B cell (primary cell): ENCODE data around the gene HOTAIR.

ENCODE experiments used
- EZH2 ChIP-seq: IDR thresholded peaks from 2 replicates; pipeline ENCODE4 v1.6.1; 2012; ENCODE audit warnings: borderline replicate concordance, low read depth, mild to moderate bottlenecking, moderate library complexity, low read length; ENCODE audit not compliant: insufficient read depth, poor library complexity, severe bottlenecking
- TF ChIP-seq, protein P1 (sequence below): fragments of 200-600 bp; IDR thresholded peaks from one replicate; pipeline ENCODE4 v1.8.0; 2022; ENCODE audit warnings: antibody characterized with exemption, mild to moderate bottlenecking

DNA sequence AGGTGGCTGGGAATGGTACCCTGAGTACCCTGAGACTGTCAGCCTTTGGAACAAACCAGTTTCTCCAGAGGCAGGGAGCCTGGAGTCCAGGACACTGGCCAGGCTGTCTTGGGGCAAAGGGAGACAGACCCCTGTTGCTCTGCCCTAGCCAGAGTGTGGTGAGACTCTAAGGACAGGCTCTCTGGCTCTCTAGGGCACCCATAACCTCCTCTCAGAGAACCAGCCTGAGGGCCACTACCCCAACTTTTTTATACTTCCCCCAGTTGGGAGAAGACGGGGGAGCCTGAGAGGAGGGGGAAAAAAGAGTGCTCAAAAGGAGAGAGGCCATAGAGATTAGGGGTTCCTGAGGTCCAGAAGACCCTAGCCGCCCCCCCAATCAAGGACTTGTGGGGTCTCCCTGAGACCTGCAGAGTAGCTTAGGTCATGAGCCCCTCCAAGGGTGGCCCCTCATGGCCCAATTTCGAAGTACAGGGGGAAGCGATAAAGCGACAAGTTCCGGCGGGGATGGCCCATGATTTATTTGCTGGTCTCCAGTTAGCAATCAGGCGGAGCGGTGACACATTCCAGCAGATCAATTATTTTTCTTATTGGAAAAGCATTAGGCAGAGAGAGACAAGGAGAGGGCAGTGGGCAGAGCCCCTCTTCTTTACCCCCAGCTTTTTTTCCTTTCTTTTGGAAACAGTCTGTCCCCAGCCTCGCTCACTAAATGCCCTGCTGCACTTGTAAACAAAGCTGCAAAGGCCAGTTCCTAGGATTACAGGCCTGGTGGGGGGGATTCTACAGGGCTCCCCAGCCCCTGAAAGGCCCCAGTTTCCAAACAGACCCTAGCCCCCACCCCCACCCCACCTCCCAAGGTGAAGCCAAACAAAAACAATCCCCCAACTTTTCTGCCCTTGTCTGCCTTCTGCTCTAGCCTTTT is 35.6 kb upstream of the HOTAIR start:
- no peak for TF ChIP-seq EZH2
- TF ChIP-seq, protein P1, sequence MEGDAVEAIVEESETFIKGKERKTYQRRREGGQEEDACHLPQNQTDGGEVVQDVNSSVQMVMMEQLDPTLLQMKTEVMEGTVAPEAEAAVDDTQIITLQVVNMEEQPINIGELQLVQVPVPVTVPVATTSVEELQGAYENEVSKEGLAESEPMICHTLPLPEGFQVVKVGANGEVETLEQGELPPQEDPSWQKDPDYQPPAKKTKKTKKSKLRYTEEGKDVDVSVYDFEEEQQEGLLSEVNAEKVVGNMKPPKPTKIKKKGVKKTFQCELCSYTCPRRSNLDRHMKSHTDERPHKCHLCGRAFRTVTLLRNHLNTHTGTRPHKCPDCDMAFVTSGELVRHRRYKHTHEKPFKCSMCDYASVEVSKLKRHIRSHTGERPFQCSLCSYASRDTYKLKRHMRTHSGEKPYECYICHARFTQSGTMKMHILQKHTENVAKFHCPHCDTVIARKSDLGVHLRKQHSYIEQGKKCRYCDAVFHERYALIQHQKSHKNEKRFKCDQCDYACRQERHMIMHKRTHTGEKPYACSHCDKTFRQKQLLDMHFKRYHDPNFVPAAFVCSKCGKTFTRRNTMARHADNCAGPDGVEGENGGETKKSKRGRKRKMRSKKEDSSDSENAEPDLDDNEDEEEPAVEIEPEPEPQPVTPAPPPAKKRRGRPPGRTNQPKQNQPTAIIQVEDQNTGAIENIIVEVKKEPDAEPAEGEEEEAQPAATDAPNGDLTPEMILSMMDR, result no peak
